ENCODE data around the gene PTPN1.
"Not testable (repeated sequence)": the region's sequence is repeated elsewhere in the genome, so short reads cannot be mapped to it uniquely, and the experiment has no call there.

PTPN1 gene

GRCh38 chr20:50536333-50536732, 26.1 kb downstream of the PTPN1 start:
- H3K36me3 ChIP-seq (ENCODE audit: control insufficient read depth, low read length): peaks cover 8% of the 10 kb centered on the region
- H3K27me3 ChIP-seq (ENCODE audit: control insufficient read depth, low read length): no peaks in the 10 kb centered on the region

DNA sequence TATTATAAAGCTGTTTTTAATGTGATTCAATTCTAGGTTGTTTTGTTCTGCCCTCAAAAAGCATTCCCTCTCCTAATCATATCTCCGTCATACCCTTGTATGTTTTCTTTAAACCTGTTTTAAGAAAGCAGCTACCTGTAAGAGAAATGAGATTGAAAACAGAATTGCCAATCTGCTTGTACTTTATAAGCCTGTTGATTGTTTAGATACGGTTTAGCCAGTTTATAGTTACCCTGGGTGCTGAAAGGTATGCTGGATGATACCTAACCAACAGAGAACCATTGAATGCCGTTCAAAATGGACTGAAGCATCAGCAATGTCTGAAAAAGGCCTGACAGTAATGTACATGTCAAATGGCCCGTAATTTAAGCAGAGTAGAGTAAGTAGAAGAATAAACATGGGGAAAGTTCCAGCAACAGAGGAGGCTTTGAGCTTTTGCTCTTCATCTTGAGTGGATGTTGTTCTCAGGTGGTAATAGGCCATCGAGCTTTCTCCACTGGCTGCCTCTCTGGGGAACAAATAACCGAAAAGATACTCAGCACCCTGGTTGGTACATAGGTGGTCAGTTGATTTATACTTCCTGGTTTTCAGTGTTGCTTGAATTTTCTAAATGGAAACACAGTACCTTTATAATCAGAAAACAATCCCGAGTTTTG, 27.5 kb downstream of the PTPN1 start:
- Histone ChIP-seq H3K9me2 (replicated peaks; ENCODE audit: control insufficient read depth, low read length) (no peaks in the 10 kb centered on the region), H3K9me3 (ENCODE audit: control insufficient read depth, insufficient read depth, low read length) (no peaks in the 10 kb centered on the region), H3K27ac (ENCODE audit: low read depth, low read length) (no peak overlapping the region), H3K4me2 (ENCODE audit: low read length) (peak overlapping the region; percentile 23), H3K4me1 (ENCODE audit: control insufficient read depth, low read length) (peaks cover 49% of the 10 kb centered on the region), H3F3A (ENCODE audit: control insufficient read depth, insufficient read depth) (peaks cover 23% of the 10 kb centered on the region), H4K20me1 (ENCODE audit: control insufficient read depth, insufficient read depth, low read depth, low read length) (peaks cover 15% of the 10 kb centered on the region), H3K27me3 (ENCODE audit: control insufficient read depth, low read length) (no peaks in the 10 kb centered on the region), H3K4me3 (ENCODE audit: low read length) (0 out of 2 replicates have a peak overlapping the region, but pooled peaks have one; percentile 0), H3K79me2 (ENCODE audit: control insufficient read depth, low read length) (peaks cover 77% of the 10 kb centered on the region), H3K36me3 (ENCODE audit: control insufficient read depth, low read length) (peaks cover 8% of the 10 kb centered on the region)
- TF ChIP-seq EZH2phosphoT487 (IDR thresholded peaks at IDR 0.05; ENCODE audit: borderline replicate concordance, low read length) (no peak), CTCF (IDR thresholded peaks at IDR 0.05; ENCODE audit: low read depth, low read length, poor library complexity, severe bottlenecking) (no peak)

More at GRCh38 chr20:50536333-50536732, 26.1 kb downstream of the PTPN1 start:
- H3K9me3 ChIP-seq (ENCODE audit: control insufficient read depth, insufficient read depth, low read length): no peaks in the 10 kb centered on the region
- no peak overlapping the region for H3K27ac ChIP-seq (ENCODE audit: low read depth, low read length)
- no peak overlapping the region for H3K4me3 ChIP-seq (ENCODE audit: low read length)
- H3K4me1 ChIP-seq (ENCODE audit: control insufficient read depth, low read length): peaks cover 44% of the 10 kb centered on the region
- peaks cover 15% of the 10 kb centered on the region; the same call in 1 of the 2 replicates for H4K20me1 ChIP-seq (ENCODE audit: control insufficient read depth, insufficient read depth, low read depth, low read length)
- H3F3A ChIP-seq (ENCODE audit: control insufficient read depth, insufficient read depth): peaks cover 12% of the 10 kb centered on the region; the same call in 1 of the 2 replicates
- H3K9me2 ChIP-seq (replicated peaks; ENCODE audit: control insufficient read depth, low read length): no peaks in the 10 kb centered on the region
- H3K79me2 ChIP-seq (ENCODE audit: control insufficient read depth, low read length): peaks cover 77% of the 10 kb centered on the region
- TF ChIP-seq EZH2phosphoT487 (IDR thresholded peaks at IDR 0.05; ENCODE audit: borderline replicate concordance, low read length) (no peak), CTCF (IDR thresholded peaks at IDR 0.05; ENCODE audit: low read depth, low read length, poor library complexity, severe bottlenecking) (no peak)
- no peak overlapping the region for H3K4me2 ChIP-seq (ENCODE audit: low read length)

DNA sequence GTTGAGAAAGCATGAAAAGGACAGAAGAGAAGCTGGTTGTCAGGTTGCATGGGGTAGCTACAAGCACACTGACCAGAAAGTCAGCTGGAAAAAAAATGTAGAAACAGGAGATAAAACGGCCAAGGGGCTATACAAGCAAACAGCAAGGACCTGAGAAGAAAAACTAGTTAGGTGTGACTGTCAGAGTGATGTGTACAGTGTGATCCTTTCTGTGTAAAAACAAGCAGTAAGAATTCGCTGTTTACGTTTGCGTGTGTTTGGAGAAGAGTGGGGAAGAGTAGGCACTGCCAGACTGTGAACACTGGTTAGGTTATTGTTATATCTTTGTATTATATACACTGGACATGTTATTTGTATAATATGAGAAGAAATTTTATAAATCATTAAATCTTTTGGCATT, 28.1 kb downstream of the PTPN1 start:
- TF ChIP-seq CTCF (IDR thresholded peaks at IDR 0.05; ENCODE audit: low read depth, low read length, poor library complexity, severe bottlenecking) (no peak), EZH2phosphoT487 (IDR thresholded peaks at IDR 0.05; ENCODE audit: borderline replicate concordance, low read length) (no peak)
- Histone ChIP-seq H3K4me1 (ENCODE audit: control insufficient read depth, low read length) (peaks cover 55% of the 10 kb centered on the region), H3F3A (ENCODE audit: control insufficient read depth, insufficient read depth) (peaks cover 27% of the 10 kb centered on the region), H3K4me2 (ENCODE audit: low read length) (peak overlapping the region; percentile 23), H3K4me3 (ENCODE audit: low read length) (0 out of 2 replicates have a peak overlapping the region, but pooled peaks have one; percentile 0), H4K20me1 (ENCODE audit: control insufficient read depth, insufficient read depth, low read depth, low read length) (peaks cover 15% of the 10 kb centered on the region), H3K36me3 (ENCODE audit: control insufficient read depth, low read length) (peaks cover 8% of the 10 kb centered on the region), H3K27ac (ENCODE audit: low read depth, low read length) (no peak overlapping the region), H3K79me2 (ENCODE audit: control insufficient read depth, low read length) (peaks cover 72% of the 10 kb centered on the region), H3K27me3 (ENCODE audit: control insufficient read depth, low read length) (no peaks in the 10 kb centered on the region), H3K9me3 (ENCODE audit: control insufficient read depth, insufficient read depth, low read length) (no peaks in the 10 kb centered on the region), H3K9me2 (replicated peaks; ENCODE audit: control insufficient read depth, low read length) (no peaks in the 10 kb centered on the region)

- Histone ChIP-seq H3K27ac (ENCODE audit: low read depth, low read length) (peak overlapping the region; percentile 38), H3K79me2 (ENCODE audit: control insufficient read depth, low read length) (peaks cover 74% of the 10 kb centered on the region), H3K4me3 (ENCODE audit: low read length) (peak overlapping the region; percentile 50), H4K20me1 (ENCODE audit: control insufficient read depth, insufficient read depth, low read depth, low read length) (peaks cover 11% of the 10 kb centered on the region), H3K4me1 (ENCODE audit: control insufficient read depth, low read length) (peaks cover 69% of the 10 kb centered on the region), H3F3A (ENCODE audit: control insufficient read depth, insufficient read depth) (peaks cover 27% of the 10 kb centered on the region), H3K4me2 (ENCODE audit: low read length) (peak overlapping the region; percentile 72)
- not testable (repeated sequence) for H3K36me3 ChIP-seq (ENCODE audit: control insufficient read depth, low read length); H3K9me3 ChIP-seq (ENCODE audit: control insufficient read depth, insufficient read depth, low read length); H3K9me2 ChIP-seq (replicated peaks; ENCODE audit: control insufficient read depth, low read length); H3K27me3 ChIP-seq (ENCODE audit: control insufficient read depth, low read length)
Measured at GRCh38 chr20:50539798-50540197, 29.6 kb downstream of the PTPN1 start.

Measured in DOHH2 (cell line).